COR-L47 (cell line): ENCODE data around the gene ATP5F1A.

Source experiments
- DNase-seq: peaks from one replicate; lab custom pipeline; 2025; lab: John Stamatoyannopoulos, UW

The ATP5F1A gene

DNA sequence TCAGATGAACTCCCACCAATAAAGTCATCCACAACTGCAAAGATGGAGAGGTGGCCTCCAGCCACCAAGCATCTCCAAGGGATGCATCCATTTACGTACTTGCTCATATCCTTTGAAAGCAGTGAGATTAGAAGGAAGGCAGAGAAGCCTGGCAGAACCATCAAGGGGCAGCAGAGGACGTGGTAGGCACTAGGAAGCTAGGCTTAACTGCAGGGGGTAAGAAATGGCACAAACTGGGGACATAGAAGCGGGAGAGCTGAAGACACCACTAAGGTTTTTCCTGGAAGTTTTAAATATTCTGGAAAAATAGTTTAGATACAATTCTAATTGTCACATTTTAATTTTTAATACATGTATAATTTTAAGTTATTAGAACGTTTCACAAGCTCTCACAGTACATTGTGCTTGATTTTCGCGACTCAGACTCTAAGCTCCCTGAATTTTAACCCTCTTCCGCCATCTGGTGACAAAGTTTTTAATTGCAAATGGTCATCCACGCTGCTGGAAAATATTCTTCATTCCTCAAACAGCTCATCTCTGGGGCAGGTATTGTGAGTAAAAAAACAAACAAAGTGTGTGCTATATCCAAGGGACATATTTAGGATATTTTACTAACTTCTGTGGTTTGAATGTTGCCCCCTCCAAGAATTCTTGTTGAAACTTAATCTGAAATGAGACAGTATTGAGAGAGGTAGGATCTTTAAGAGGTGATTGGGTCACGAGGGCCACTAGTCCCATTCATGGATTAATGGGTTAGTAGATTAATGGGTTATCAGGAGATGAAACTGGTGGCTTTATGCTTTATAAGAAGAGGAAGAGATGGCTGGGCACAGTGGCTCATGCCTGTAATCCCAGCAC lies 24.4 kb downstream of the ATP5F1A start:
- peak; percentile 65 for DNase-seq

DNA sequence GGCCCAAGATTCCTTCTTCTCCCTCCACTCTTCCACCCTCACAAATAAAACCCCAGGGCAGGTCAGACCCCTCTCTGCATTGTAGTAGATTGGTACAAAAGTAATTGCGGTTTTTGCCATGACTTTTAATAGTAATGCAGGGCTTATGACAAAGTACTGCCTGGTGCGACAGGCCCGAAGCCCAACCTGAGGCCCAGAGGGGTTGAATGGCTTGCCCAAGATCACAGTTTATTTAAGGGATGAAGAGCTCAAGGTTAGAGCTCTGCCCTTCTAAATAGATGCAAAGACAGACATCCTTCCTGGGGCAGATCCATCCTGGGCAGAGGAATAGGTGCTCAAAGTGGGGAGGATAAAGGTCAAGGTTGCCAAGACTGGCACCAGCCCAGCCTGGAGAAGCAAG lies 25.1 kb downstream of the ATP5F1A start:
- no peak for DNase-seq

DNA sequence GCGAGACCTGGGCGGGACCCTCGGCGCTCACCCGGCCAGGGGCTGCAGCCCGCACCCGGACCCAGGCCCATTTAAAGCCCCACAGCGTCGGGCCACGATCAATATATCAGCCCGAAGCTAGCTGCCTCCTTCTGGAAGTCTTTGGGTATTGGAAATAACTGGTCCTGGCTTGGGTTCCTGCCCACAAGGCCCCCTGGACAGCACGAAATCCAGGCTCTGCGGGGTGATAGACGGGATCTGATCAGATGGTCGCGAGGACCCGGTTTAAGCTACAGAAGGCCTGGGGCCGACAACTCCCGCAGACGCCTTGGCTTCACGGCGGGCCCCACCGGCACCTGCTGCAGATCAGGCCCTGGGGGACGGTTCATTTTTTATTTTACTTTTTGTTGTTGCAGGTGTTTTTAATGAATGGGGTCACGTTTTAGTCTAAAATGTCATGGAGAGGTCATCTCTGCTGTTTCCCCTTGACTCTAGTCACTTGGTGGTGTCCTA lies 25.7 kb downstream of the ATP5F1A start:
- DNase-seq: no peak

DNA sequence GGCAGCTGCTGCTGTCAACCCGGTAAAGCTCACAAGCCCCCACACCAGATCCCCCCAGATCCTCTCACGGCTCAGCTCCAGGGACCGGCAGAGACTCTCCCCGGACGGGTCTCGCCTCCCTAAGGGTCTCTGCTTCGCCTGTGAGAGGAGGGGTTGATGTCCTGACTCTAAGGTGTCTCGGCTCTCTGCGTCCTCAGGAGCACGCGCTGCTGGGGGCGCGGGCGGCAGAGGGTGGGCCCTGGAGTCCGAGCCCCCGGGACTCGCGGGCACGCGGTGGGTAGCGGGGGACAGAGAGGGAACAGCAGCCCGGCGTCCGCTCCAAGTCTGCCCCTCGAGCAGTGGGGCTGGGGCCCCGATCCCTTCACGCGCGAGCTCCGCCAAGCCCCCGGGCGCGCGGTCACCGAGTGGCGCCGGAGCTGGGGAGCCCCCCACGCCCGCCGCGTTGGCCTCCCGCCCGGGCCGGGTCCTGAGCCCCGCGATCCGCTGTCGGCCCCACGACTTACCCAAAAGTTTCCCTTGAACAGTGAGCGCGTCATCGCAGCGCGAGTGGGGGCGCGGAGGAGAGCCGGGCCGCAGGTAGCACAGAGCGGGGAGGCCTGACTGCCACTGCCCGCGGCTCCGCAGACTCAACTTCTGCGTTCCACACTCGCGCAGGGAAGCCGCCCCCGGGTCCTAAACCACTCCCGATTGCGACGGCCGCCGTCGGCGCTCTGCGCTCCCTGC lies 26.3 kb downstream of the ATP5F1A start, which contains the start of gene PSTPIP2:
Gene PSTPIP2 (minus strand): TSS at position 608 of the 723 bp plus-strand sequence. CDS start 72 bp downstream, at position 536.
- peak; percentile 51 for DNase-seq

DNA sequence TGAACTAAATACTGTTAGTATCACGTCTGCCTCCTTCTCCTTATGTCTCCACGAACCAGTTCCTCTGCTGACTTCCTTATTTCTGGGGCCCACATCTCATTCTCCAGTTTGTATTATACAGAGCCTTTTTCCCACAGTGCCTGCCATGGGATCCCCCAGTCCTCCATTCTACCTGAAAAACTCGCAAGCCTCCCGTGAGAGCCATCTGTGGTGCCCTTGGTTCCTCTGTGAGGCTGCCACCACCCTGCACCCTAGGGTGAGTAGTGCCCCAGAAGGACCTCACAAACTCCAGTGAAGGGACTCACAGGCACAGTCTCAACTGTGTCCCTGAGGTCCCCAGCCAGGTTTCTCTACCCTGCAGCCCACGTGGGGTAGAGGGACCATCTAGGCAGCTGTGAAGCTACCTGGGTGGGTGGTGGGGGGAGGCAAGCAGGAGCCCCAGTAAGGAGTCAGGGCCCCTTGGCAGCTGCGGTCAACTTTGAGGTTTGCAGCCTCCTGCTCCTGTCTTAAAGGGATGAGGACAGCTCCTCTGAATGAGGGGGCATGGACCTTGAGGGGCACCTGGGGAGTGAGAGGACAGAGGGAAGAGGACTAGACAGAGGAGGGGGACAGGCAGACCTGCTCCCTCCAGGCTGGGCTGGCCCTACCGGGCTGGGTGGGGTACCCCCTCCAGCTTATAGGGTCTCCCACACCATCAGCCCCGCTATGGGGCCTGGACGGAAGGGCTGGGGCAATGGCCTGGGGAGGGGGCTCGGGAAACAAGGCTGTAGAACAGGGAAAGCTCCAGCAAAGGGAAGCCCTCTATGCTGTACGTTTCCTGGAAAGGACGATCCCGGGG lies 27.1 kb downstream of the ATP5F1A start:
- DNase-seq: no peak

DNA sequence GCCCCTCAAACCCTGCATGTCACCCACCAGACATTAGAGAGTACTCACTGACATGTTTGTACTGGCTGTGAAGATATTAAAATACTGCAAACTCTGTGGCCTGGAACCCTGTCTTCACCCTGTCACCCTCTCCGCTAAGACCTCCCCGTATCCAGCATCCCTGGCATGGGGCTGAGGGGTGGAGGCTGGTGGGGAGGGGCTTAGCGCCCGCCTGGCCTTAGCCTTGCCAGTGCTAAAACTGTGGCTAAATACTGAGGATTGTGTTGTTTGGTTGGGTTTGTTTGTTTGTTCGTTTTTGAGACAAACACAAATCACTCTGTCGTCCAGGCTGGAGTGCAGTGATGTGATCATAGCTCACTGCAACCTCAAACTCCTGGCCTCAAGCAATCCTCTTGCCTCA lies 27.9 kb downstream of the ATP5F1A start:
- DNase-seq: no peak

DNA sequence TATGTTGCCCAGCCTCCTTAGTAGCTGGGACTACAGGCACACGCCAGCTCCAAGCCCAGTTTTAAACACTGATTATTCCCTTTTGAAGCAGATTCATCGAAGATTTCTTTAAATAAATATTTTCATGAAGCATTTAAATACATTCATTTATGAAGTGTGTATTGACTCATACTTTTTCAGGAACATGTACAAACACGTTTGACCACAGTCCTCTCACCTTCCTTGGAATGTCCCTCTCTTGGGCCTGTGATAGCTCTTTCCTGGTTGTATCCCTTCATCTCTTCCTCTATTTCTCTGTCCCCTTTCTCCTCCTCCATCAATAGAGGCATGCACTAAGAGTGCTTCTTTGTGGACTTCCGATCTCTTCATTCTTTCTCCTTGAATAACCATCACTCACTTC lies 28.6 kb downstream of the ATP5F1A start:
- no peak for DNase-seq

DNA sequence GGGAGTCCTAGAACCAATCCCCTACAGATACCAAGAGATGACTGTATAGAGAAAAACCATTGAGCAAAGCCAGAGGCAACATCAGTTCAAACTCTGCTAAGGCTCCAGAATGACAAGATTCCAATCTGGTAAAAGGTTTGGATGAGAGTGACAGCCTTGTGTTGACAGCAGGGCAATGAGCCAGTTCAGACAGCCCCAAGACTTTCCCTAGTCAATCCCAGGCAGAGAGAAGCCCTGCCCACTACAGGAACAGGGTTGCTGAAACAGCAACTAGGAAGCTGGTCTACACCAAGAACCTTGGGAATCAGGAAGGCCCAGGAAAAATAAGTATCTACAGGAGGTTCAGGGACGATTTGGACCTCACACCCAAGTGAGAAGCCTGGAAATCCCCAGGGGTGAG lies 29.3 kb downstream of the ATP5F1A start:
- DNase-seq: no peak

DNA sequence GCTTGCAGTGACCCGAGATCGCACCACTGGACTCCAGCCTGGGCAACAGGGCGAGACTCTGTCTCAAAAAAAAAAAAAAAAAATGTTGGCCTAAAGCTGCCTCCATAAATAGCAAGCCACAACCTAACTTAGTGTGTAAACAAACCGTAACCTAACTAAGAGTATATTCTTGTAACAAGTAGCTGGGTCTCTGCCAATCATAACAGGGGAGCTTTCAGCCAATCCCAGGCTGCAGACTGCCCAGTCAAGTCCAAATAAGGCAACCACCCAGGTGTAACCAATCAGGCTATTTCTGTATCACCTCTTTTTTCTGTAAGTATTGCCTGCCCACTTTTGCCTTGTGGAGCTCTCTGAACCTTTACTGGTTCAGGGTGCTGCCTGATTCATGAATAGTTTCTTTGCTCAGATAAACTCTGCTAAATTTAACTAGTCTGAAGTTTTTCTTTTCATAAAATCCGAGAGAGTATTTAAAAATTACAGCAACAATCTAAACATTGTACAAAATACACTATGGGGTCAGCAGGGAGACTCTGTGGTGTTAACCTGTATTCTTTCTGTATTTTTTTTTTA lies 30.6 kb downstream of the ATP5F1A start:
- no peak for DNase-seq

DNA sequence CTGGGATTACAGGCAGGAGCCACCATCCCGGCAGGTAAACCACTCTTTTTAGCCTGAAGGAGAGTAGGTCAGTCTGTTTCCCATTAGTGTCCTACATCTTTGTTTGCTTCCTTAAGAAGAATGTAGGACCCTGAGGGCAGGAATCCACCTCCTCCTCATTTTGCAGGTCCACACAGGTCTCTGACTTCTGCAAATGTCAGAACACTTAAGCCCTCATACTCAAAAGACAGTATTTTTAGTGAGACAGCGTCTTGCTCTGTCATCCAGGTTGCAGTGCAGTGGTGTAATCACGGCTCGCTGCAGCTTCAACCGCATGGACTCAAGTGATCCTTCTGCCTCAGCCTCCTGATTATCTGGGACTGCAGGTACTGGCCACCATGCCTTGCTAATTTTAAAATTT lies 35.3 kb downstream of the ATP5F1A start:
- DNase-seq: no peak

DNA sequence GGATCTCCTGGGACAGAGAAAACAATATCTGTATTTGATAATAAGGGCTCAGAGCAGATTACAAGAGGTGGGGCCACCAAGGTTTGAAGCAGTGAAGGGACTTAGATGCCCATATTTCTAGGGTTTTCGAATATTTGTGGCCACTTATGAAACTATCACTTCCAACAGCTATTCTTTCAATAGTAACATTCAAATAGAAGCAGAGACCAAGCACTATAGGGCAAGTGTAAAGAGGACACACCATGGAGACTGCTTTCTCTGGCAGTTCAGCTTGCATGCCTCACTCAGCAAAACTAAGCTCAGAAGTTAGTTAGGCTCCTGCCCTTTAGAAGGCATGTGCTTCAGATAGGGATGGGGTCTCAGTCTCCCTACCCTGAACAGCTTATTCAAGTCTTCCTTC lies 36.3 kb downstream of the ATP5F1A start:
- DNase-seq: no peak

DNA sequence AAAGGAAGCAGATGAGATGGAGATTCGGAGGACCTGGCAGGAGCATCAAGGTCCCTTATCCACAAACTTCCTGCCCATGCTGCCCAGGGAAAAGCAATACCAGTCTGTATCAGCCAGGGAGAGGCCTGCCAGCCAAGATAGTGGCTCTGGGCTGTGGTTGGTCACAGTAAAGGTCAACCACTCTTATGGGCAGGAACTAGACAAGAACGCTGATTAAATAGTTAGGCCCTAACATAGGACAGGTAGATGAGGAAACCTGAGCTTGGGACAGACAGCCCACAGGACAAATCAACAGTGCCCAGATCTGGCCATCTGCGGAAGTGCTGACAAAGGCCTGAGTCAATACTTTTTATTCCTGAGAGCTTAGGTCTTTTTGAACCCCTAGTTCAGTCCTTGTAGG lies 36.7 kb downstream of the ATP5F1A start:
- DNase-seq: no peak

DNA sequence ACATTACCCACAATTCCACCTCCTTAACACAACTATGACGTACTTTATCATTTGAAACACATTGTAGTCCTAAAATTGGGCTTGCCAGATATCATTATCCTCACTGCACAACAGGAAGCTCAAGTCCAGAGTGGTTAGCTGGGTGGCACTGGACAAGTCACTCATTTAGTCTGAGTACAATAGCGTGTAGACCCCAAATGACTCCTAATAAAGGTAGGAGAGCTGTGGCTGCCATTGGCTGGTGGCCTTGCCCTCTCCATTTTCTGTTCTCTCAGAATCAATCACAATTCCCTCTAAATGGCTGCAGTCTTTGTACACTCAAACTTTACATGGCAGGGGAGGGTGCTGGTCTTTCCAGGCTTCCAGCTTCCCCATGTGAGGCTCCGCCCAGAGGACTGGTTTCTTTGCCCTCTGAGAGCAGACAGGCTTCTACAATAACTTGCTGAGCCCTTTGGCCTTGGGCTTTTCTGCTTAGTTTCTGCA lies 37.7 kb downstream of the ATP5F1A start:
- no peak for DNase-seq

DNA sequence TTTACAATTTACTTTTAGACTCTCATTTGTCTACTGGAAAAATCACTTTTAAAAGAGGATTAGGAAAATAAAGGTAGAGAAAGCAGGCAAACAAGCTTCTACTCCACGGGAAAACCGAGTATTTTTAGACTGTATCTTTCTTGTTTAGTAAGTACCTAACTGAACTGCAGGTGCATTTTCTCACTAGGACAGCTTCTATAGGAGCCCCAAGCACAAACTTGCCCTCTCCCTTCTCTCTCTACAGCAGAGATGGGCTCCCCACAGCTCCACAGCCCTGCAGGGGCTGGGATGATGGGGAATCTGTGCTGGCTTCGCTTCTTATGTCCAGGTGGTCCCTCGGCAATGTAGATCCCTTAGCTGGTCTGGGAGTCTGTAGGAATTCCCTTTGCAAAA lies 42.3 kb downstream of the ATP5F1A start:
- DNase-seq: no peak

DNA sequence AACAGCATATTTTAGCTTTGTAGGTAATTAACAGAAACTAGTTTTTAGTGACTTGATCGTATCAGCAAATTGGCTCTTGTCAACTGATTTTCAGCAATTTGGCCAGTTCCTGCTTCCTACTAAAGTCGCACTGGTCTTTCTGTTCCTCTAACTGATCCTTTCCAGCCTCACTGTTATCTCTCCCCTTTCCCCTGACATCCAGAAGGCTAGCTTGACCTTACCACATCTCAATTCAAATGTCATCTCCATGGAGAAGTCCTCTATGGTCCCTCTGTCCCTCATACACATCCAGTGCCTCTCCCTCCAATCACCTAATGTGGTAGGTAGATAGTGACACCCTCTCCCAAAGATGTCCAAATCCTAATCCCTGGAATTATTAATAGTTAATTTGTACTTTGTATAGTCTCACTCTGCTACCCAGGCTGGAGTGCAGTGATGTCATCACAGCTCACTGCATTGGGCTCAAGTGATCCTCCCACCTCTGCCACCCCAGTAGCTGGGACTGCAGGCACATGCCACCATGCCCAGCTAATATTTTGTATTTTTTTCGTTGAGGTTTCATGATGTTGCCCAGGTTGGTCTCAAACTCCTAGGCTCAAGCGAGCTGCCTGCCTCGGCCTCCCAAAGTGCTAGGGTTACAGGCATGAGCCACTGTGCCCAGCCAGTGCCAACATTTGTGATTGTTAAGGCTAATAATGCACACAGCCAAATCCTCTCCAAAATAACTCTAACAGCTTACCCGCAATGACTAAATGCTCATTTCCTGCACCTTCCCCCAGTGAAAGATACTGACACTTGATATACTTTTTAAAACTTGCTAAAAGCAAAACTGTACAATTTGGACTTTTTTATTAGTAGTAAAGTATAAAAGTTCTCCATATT lies 42.9 kb downstream of the ATP5F1A start:
- no peak for DNase-seq

DNA sequence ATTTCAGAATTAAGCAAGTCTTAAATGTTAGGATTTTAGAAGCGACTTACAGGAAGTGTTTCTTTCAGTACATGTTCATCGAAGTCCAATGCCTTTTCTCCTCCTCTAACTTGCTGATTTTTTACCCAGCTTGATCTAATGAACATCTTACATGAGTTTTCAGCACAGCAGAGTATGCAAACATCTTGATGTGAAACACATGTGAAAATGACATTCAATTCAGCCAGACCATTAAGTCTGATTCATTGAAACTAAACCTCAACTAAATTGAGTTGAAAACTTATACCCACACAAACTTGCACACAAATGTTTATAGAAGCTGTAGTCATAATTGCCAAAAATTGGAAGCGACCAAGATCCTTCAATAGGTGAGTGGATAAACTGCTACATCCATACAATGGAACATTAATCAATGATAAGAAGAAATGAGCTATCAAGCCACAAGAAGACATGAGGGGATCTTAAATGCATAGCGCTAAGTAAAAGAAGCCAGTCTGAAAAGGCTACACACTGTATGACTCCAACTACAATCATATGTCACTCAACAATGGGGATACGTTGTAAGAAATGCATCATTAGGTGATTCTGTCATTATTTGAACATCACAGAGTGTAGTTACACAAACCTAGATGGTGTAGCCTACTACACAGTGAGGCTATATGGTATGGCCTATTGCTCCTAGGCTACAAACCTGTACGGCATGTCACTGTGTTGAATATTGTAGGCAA lies 44.6 kb downstream of the ATP5F1A start:
- no peak for DNase-seq

DNA sequence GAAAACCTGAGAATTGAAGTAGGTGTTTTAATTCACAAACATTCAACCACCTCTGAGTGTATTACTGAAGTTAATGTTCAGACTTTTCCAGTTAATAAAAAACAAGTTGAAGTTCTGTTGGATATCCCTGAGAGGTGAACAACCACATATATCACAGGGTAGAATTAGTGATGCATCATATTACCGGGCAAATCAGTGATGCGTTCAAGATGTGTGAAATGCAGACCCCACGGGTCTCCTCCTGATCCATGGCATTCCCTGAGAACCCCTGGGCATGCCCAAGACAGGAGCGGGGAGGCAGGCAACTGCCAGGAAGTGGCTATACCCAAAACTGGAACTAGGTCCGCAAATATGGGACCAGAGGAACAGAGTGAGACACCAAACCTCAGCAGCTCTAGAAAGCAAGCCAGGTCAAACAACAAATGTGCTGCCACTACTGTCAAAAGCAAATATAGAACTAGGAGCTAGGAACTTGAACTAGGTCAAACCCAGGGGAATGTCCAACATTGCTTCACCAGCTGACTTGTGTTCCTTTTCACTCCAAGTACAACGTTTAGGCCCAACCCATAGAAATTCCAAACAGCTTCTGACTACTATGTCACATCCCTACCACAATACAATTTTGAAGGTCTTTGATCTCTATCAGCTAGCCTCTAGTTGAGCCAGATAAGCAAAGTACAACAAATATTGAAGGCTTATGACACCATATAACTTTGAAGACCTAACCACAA lies 46.2 kb downstream of the ATP5F1A start:
- no peak for DNase-seq

DNA sequence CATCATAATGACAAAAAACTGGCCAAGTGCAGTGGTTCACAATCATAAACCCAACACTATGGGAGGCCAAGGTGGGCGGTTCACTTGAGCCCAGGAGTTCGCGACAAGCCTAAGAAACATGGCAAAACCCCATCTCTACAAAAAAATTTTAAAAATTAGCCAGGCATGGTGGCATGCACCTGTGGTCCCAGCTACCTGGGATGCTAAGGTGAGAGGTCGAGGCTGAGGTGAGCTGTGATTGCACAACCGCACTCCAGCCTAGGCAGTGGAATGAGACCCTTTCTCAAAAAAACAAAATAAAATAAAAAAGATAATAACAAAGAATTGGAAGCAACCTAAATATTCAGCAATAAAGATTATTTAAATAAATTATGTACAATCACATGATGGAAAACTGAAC lies 47.8 kb downstream of the ATP5F1A start:
- no peak for DNase-seq

DNA sequence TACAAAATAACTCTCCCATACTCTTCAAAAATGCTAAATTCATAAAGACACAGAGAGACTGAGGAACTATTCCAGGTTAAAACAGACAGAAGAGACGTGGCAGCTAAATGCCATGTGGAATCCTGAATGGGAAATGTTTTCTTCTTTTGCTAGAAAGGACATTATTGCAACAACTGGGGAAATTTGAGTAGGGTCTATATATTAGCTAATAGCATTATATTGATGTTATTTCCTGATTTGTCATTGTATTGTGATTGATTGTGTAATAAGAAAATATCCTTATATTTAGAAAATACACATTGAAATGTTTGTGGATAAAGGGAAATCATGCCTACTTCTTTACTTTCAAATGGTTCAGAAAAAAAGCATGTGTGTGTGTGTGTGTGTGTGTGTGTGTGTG lies 49.5 kb downstream of the ATP5F1A start:
- no peak for DNase-seq
